HG02852 (cell line): Measurements from ENCODE around the gene IRF4.

Experiments used
- ATAC-seq: cut with Tn5 transposase; IDR thresholded peaks from one replicate; pipeline ENCODE4 v1.9.1; 2021; ENCODE audit warnings: mild to moderate bottlenecking, moderate library complexity; ENCODE audit not compliant: unreplicated experiment

Gene IRF4

GRCh38 chr6:395432-396125 lies 4.0 kb downstream of the IRF4 start:
- ATAC-seq: no peak

- no peak for ATAC-seq
Measured at GRCh38 chr6:396126-396520, 4.6 kb downstream of the IRF4 start.

GRCh38 chr6:397056-397455 lies 5.5 kb downstream of the IRF4 start:
- ATAC-seq: no peak

GRCh38 chr6:397604-398003 lies 6.1 kb downstream of the IRF4 start:
- ATAC-seq: no peak

- no peak for ATAC-seq
Measured at GRCh38 chr6:398065-398464, 6.5 kb downstream of the IRF4 start.

- no peak for ATAC-seq
Measured at GRCh38 chr6:398558-399078, 7.1 kb downstream of the IRF4 start.

- peak; percentile 31 for ATAC-seq
Measured at GRCh38 chr6:399785-400534, 8.4 kb downstream of the IRF4 start.

- ATAC-seq: no peak
Measured at GRCh38 chr6:400815-401214, 9.3 kb downstream of the IRF4 start.

- no peak for ATAC-seq
Measured at GRCh38 chr6:401239-401993, 9.9 kb downstream of the IRF4 start.

GRCh38 chr6:401994-402640 lies 10.6 kb downstream of the IRF4 start:
- no peak for ATAC-seq

GRCh38 chr6:402901-403658 lies 11.5 kb downstream of the IRF4 start:
- no peak for ATAC-seq

- ATAC-seq: no peak
Measured at GRCh38 chr6:403659-404655, 12.4 kb downstream of the IRF4 start.

- no peak for ATAC-seq
Measured at GRCh38 chr6:404685-405423, 13.3 kb downstream of the IRF4 start.

GRCh38 chr6:408148-408547 lies 16.6 kb downstream of the IRF4 start:
- no peak for ATAC-seq

- ATAC-seq: no peak
Measured at GRCh38 chr6:408599-409102, 17.1 kb downstream of the IRF4 start.

- ATAC-seq: no peak
Measured at GRCh38 chr6:409370-409972, 17.9 kb downstream of the IRF4 start.

- no peak for ATAC-seq
Measured at GRCh38 chr6:410555-411395, 19.2 kb downstream of the IRF4 start.
